Measurements from ENCODE around the gene SDE2.
"Not testable (repeated sequence)": the region's sequence is repeated elsewhere in the genome, so short reads cannot be mapped to it uniquely, and the experiment has no call there.

SDE2 gene

GRCh38 chr1:225944951-225945350, 54.2 kb downstream of the SDE2 start:
- no peak overlapping the region for H3K4me3 ChIP-seq (ENCODE audit: low read depth, low read length)

- H3K4me3 ChIP-seq (ENCODE audit: low read depth, low read length) = no peak overlapping the region
Observed at GRCh38 chr1:225944387-225944786, 54.8 kb downstream of the SDE2 start.

GRCh38 chr1:225943582-225943981, 55.6 kb downstream of the SDE2 start:
- no peak overlapping the region for H3K4me3 ChIP-seq (ENCODE audit: low read depth, low read length)

- no peak overlapping the region for H3K4me3 ChIP-seq (ENCODE audit: low read depth, low read length)
Observed at GRCh38 chr1:225942574-225942973, 56.6 kb downstream of the SDE2 start.

GRCh38 chr1:225941942-225942222, 57.3 kb downstream of the SDE2 start:
- H3K4me3 ChIP-seq (ENCODE audit: low read depth, low read length) = no peak overlapping the region

- H3K4me3 ChIP-seq (ENCODE audit: low read depth, low read length) = no peak within 1 kb of the TSS
Observed at GRCh38 chr1:225941187-225941941, 57.8 kb downstream of the SDE2 start, which contains the start of gene LEFTY2. Gene LEFTY2, minus strand, starts transcription at chr1:225941220. Its CDS starts 80 bp downstream, at chr1:225941140.

GRCh38 chr1:225940385-225941151, 58.6 kb downstream of the SDE2 start:
- H3K4me3 ChIP-seq (ENCODE audit: low read depth, low read length) = no peak overlapping the region

- not testable (repeated sequence) for H3K4me3 ChIP-seq (ENCODE audit: low read depth, low read length)
Observed at GRCh38 chr1:225939939-225940310, 59.2 kb downstream of the SDE2 start.

- H3K4me3 ChIP-seq (ENCODE audit: low read depth, low read length) = not testable (repeated sequence)
Observed at GRCh38 chr1:225939097-225939938, 59.8 kb downstream of the SDE2 start.

GRCh38 chr1:225937048-225937968, 61.8 kb downstream of the SDE2 start:
- H3K4me3 ChIP-seq (ENCODE audit: low read depth, low read length) = no peak overlapping the region

GRCh38 chr1:225936523-225936922, 62.6 kb downstream of the SDE2 start:
- no peak overlapping the region for H3K4me3 ChIP-seq (ENCODE audit: low read depth, low read length)

- not testable (repeated sequence) for H3K4me3 ChIP-seq (ENCODE audit: low read depth, low read length)
Observed at GRCh38 chr1:225936086-225936485, 63.1 kb downstream of the SDE2 start.

GRCh38 chr1:225934711-225935110, 64.4 kb downstream of the SDE2 start:
- H3K4me3 ChIP-seq (ENCODE audit: low read depth, low read length) = no peak overlapping the region

- no peak overlapping the region for H3K4me3 ChIP-seq (ENCODE audit: low read depth, low read length)
Observed at GRCh38 chr1:225933072-225933471, 66.1 kb downstream of the SDE2 start.

All from iPS-11a (cell line).